Osteoblast (primary cell): ENCODE results near the gene MMS19. TPM values are rescaled to one million over a fixed set of nuclear protein-coding genes. Genes with fewer than 3 reads are reported as not detected.
A peak's percentile ranks its signal among the peaks of the same experiment; 100 is the strongest.

Experiments
- DNase-seq: peaks from one replicate; pipeline ENCODE4 v3.0.0; 2011; ENCODE audit warnings: low spot score, mixed read lengths; ENCODE audit not compliant: insufficient read length; ENCODE audit errors: missing footprints
- H2AFZ ChIP-seq: 2 replicates; pipeline ENCODE4 v1.6.0; 2011; ENCODE audit warnings: mild to moderate bottlenecking, low read length
- H3K27ac ChIP-seq: 2 replicates; pipeline ENCODE4 v1.5.1; 2011; ENCODE audit warnings: mild to moderate bottlenecking, low read depth, low read length, moderate library complexity
- H3K27me3 ChIP-seq: 2 replicates; pipeline ENCODE4 v1.6.0; 2012; ENCODE audit warnings: mild to moderate bottlenecking, control low read depth, inconsistent platforms, low read length, moderate library complexity; ENCODE audit not compliant: insufficient read depth
- H3K36me3 ChIP-seq: 2 replicates; pipeline ENCODE4 v1.5.1; 2011; ENCODE audit warnings: mild to moderate bottlenecking, low read length, control low read depth, moderate library complexity; ENCODE audit not compliant: insufficient read depth
- H3K4me1 ChIP-seq: 2 replicates; pipeline ENCODE4 v1.5.1; 2011; ENCODE audit warnings: mild to moderate bottlenecking, low read length, control low read depth, moderate library complexity; ENCODE audit not compliant: insufficient read depth
- H3K4me2 ChIP-seq: 2 replicates; pipeline ENCODE4 v1.6.0; 2011; ENCODE audit warnings: mild to moderate bottlenecking, low read length; ENCODE audit not compliant: insufficient read depth
- H3K4me3 ChIP-seq: fragments of 200-600 bp; sonication (generic); 3 replicates; pipeline ENCODE4 v1.5.1; 2012; ENCODE audit warnings: mild to moderate bottlenecking, low read length, inconsistent platforms; ENCODE audit not compliant: insufficient read depth
- H3K79me2 ChIP-seq: 2 replicates; pipeline ENCODE4 v1.6.0; 2012; ENCODE audit warnings: mild to moderate bottlenecking, low read length, control low read depth, inconsistent platforms; ENCODE audit not compliant: insufficient read depth
- H3K9me3 ChIP-seq: 2 replicates; pipeline ENCODE4 v1.5.1; 2011; ENCODE audit warnings: low read depth, low read length, control low read depth
- H4K20me1 ChIP-seq: 2 replicates; pipeline ENCODE4 v1.6.0; 2012; ENCODE audit warnings: mild to moderate bottlenecking, low read length, control low read depth; ENCODE audit not compliant: insufficient read depth
- CTCF ChIP-seq: IDR thresholded peaks from 2 replicates; pipeline ENCODE4 v1.5.1; 2011; ENCODE audit warnings: mild to moderate bottlenecking, low read depth, low read length, moderate library complexity; ENCODE audit errors: extremely low read depth
- total RNA-seq: library from RNA; depleted of rRNA; stranded (reverse); fragments of >200 nt; gene quantifications from 2 replicates; pipeline ENCODE4 v1.2.3, GENCODE V29; 2012

MMS19 gene
- total RNA-seq, 1 donor = 63.0 TPM

GRCh38 chr10:97543025-97543546, 44.9 kb upstream of the MMS19 start:
- H3K27ac ChIP-seq = peak overlapping the region; percentile 96
- peaks cover 26% of the 10 kb centered on the region for H3K79me2 ChIP-seq
- H3K27me3 ChIP-seq = no peaks in the 10 kb centered on the region
- peak overlapping the region; percentile 77 for H3K4me2 ChIP-seq
- no peaks in the 10 kb centered on the region for H3K36me3 ChIP-seq
- H3K9me3 ChIP-seq = no peaks in the 10 kb centered on the region
- no peak overlapping the region for H2AFZ ChIP-seq
- H4K20me1 ChIP-seq = peaks cover 3% of the 10 kb centered on the region
- peaks cover 61% of the 10 kb centered on the region for H3K4me1 ChIP-seq
- H3K4me3 ChIP-seq = peak overlapping the region; percentile 33
- DNase-seq = peak; percentile 98
- no peak for TF ChIP-seq CTCF

GRCh38 chr10:97542169-97543024, 44.2 kb upstream of the MMS19 start:
- Histone ChIP-seq H3K36me3 (no peaks in the 10 kb centered on the region), H3K9me3 (no peaks in the 10 kb centered on the region), H3K4me1 (peaks cover 61% of the 10 kb centered on the region), H3K27me3 (no peaks in the 10 kb centered on the region), H3K79me2 (peaks cover 26% of the 10 kb centered on the region), H4K20me1 (peaks cover 3% of the 10 kb centered on the region), H3K27ac (peak overlapping the region; percentile 96), H3K4me3 (peak overlapping the region; percentile 35), H2AFZ (peak overlapping the region; percentile 79), H3K4me2 (peak overlapping the region; percentile 77)
- no peak for TF ChIP-seq CTCF
- DNase-seq = peak; percentile 93

- TF ChIP-seq CTCF = no peak
- Histone ChIP-seq H3K9me3 (no peaks in the 10 kb centered on the region), H4K20me1 (no peaks in the 10 kb centered on the region), H2AFZ (no peak overlapping the region), H3K79me2 (peaks cover 26% of the 10 kb centered on the region), H3K4me1 (peaks cover 61% of the 10 kb centered on the region), H3K4me3 (no peak overlapping the region), H3K27ac (peak overlapping the region; percentile 67), H3K4me2 (peak overlapping the region; percentile 34), H3K36me3 (no peaks in the 10 kb centered on the region), H3K27me3 (no peaks in the 10 kb centered on the region)
- DNase-seq = peak; percentile 80
Measured at GRCh38 chr10:97540669-97541500, 42.7 kb upstream of the MMS19 start.
